GM19239 (cell line): Measurements from ENCODE around the gene ZNF691.
"Not testable (repeated sequence)": the region's sequence is repeated elsewhere in the genome, so short reads cannot be mapped to it uniquely, and the experiment has no call there.

Experiments used
- DNase-seq: peaks from one replicate; pipeline ENCODE4 v3.0.0; 2011; ENCODE audit warnings: low spot score; ENCODE audit not compliant: insufficient read length
- FAIRE-seq: peaks from 2 replicates; lab custom pipeline; 2011; peaks lifted over from hg19 to GRCh38; lab: Jason Lieb, UNC

Gene ZNF691, protein sequence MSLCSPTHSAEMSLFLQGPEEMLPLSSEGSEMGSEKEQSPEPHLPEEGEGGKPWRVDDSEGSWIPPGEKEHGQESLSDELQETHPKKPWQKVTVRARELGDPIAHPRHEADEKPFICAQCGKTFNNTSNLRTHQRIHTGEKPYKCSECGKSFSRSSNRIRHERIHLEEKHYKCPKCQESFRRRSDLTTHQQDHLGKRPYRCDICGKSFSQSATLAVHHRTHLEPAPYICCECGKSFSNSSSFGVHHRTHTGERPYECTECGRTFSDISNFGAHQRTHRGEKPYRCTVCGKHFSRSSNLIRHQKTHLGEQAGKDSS

DNA sequence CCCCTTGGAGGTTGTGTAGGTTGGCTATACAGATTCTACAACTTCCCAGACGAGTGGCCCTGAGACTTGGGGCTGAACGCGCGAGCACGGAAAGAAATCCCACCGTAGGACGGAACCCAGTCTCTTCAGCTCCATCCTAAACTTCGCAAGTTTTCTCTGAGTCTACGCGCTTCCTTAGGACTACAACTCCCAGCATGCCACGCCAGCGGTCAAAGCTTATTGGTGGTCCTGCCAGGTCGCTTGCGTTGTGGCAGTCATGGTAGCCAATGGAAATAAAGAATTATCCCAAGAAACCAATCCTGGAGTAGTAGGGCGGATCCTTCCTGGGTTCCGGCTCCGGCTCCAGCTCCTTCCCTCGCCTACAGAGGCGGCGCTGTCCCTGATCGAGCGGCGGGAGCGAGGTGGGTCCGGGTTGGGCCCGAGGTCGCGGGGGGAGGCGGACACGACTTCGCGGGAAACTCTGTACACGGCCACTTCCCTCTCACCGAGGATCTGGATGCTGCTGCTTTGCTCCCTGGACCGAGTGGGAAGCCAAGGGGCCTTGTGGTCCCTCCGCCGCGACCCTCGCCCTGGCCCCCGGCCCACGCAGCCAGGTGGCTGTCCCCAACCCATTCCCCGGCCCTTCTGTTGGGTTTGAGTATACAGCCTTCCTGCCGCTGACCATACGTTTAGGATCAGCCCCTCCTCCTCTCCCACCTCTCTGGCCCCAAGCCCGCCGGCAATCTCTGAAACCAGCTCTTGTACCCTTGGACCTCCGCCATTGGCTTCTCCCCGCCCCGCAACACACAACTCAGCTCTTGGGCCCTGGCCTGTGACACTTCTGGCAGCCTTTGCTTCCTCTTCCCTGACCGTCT, at the start of gene ZNF691:
Gene ZNF691, plus strand, starts transcription at position 357 of the 854 bp plus-strand sequence. CDS start 3,046 bp downstream, outside the sequence.
- peak; percentile 89 for DNase-seq
- FAIRE-seq: peak; percentile 99

DNA sequence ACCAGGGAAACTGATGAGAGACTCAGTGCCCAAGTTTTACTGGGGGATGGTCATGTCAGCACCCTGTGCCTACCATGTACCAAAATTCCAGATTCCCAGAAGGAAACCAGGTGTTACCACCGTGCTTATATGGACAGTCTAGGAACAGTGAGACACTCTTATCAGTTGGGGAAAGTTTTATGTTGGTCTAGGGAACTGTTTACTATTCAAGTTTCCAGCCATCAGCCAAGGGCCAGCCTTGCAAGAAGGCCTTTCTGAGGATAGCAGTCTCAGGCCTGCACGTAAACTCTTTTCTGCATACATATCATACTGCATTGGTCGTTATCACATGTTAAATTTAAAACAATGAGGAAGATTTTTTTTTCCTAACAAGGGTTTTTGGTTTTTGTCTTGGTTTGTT, 49.0 kb upstream of the ZNF691 start:
- no peak for DNase-seq
- FAIRE-seq: no peak

DNA sequence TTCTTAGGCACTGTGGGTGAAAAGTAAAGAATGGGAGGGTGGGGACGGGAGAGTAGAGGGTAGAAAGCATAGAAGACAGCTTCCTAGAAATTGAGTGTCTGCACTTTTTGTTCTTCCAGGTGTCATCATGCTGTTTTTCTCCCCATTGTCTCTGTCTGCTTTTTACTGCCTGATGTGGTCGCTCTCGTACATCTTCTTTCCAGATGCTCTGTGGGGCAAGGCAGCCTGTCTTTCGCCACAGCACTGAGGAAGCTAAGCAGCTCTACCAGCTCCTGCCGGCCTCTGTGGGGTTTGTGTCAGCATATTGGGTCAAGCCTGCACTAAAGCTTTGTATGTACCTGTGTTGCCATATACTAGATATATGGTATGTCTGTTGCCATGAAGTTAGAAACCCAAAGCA, 48.4 kb upstream of the ZNF691 start:
- DNase-seq (no peak), FAIRE-seq (no peak)

DNA sequence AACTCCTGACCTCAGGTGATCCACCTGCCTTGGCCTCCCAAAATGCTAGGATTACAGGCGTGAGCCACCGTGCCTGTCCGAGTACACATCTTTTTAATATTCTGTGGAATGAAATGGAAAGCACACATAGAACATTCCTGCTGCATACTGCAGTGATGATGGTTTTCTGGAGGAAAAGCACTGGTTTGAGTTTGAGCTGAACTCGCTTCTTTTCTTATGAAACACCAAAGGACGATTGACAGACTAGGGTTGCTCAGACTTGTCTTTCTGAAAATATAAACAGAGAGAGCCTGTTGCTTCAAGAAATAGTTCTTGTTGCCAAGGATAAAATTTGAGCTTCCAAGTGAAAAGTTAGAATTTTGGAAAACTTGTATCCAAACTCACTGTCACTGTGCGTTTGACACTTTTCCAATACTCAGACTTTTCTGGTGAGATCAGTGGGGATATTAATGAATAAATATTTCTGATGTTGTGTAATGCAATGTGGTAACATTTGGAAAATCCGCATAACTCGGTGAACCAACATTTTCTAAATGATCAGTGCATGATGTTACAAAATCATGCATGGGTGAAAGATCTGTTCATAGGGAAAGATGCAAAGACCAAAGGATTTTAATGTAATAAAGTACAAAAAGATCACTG, 44.5 kb upstream of the ZNF691 start:
- FAIRE-seq (no peak), DNase-seq (no peak)

DNA sequence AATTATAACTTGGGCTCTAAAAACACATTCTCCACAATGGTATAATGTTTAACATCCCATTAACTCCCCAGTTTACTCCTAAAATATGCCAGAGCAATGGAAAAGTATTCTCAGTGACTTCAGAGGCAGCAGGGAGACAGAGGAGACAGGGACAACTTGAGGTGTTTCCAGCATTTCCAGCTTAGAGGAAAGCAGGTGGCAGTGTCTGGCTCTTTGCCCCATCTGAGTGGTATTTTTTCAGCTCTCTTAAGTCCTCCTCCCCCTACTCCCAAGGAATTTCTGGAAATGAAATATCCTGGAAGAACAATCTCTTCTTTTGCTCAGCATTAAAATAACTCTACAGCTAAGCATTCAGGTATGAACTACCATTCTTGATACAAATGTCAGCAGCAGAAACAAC, 40.2 kb upstream of the ZNF691 start:
- FAIRE-seq (no peak), DNase-seq (no peak)

DNA sequence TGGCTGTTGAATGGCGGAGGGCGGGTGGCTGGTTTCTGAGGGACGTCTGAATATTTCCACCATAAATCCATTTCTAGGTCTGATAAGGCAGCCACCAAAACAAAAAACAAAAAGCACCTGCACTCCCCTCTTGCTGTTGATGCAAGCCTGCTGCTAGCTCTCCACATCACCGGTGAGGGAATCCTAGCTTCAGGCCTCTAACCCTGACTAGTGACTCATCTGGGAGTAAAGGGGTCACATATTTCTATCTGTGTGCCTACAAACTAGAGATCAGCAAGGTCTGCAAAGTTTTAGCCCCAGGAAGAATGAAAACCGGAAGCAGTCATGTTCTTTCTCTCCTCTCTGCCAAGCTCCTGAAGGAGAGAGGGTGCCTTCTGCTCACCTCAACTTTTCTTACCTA, 39.8 kb upstream of the ZNF691 start:
- DNase-seq (no peak), FAIRE-seq (no peak)

DNA sequence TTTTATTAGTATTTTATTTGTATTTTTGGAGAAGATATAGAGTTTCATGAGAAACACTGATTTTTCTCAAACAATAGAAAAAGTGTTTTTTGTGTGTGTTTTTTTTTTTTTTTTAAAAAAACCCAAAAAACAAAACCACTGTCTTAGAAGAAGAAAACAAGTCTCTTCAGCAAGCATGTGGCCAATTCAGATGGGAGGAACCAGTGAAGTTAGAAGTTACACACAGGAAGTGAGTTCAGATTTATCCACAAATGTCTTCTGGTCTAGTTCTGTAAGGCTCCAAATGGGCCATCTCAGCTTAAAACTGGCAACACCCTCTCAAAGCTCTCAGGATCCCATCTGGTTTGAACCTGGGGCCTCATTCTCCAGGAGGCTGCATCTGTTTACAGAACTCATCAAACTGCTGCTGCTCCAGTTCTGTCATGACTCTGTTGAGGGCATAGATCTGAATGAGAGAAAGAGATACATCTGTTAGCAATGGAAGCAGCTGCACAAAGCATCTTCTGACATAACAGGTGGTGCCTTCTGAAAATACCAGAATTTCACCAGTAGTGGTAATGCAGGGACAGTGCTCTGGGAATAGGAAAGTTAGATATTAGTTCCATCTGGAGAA, 39.3 kb upstream of the ZNF691 start:
- FAIRE-seq: no peak
- no peak for DNase-seq

DNA sequence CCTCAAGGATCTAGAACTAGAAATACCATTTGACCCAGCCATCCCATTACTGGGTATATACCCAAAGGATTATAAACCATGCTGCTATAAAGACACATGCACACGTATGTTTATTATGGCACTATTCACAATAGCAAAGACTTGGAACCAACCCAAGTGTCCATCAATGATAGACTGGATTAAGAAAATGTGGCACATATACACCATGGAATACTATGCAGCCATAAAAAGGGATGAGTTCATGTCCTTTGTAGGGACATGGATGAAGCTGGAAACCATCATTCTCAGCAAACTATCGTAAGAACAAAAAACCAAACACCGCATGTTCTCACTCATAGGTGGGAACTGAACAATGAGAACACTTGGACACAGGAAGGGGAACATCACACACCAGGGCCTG, 31.6 kb upstream of the ZNF691 start:
- not testable (repeated sequence) for DNase-seq, FAIRE-seq

DNA sequence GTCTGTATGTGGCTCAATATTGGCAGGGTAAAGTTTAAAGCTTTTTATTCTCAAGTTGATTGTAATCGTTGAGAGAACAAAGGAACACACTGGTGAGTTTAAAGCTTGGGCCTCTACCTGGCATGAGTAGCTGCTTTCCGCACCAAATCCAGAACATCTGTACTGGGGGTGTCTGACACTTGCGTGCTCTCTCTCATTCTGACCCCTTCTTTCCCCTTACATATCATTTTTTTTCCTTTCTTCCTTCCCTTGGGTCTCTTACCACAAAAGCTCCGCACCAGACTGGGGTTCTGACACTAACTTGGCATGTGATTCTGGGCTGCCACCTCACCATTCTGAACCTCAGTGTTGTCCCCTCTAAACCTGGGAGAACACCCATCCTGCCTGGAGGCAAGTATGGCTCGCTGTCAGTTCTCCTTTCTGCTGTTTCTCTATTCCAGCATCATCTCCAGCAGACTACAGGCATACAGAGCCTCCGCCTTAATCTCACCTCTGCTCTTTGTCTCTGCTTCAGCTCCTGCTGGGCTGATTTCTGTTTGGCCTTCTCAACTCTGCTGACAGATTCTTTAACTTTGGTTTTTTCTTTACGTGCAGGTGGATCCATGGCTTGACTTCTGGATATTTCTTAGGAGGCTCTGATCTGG, 30.4 kb upstream of the ZNF691 start:
- DNase-seq (no peak), FAIRE-seq (no peak)

DNA sequence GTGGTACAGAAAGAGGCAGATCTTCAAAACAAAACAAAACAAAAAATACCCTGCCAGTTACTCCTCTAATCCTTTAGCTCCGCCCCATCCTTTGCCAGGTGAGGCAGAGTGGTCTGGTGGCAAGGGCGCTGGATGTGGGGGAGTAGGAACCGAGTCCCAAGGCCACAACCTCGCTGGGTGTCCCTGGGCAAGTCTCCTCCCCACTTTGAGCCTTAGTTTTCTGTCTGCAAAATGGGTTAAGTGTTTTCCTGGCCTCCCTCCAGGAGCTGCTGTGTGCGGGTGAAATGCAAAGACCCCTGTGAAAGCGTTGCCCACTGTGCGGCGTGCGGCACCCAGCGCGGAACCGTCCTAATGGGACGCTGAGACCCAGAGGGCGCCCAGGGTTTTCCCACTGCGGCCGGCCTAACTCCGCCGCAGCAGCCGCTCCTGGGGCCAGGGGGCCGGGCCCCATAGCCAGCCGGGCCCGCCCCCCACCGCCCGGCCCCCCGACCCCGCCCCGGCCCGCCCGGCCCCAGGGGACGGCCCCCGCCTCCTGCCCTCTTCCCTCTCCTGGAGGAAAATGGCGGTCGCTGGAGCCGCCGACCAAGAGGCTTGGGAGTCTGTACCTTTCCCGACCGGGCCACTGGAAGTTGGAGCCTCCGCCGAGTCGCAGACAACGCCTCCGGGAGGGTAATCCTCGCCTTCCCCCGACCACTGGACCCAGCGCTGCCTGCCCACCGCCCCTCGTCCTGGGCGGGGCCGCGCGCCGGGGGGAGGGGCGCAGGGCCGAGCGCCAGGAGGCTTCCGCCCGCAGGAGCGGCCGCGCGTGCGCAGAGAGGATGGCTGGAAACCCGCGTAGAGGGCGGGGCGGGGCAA, 29.6 kb upstream of the ZNF691 start, which contains the start of the genes ERMAP and SVBP:
Gene ERMAP, plus strand, starts transcription at position 538 of the 855 bp plus-strand sequence. CDS start 13,327 bp downstream, outside the sequence.
Gene SVBP, minus strand, starts transcription at position 813 of the 855 bp plus-strand sequence. CDS start 853 bp downstream, outside the sequence.
- FAIRE-seq (peak; percentile 88), DNase-seq (peak; percentile 72)

DNA sequence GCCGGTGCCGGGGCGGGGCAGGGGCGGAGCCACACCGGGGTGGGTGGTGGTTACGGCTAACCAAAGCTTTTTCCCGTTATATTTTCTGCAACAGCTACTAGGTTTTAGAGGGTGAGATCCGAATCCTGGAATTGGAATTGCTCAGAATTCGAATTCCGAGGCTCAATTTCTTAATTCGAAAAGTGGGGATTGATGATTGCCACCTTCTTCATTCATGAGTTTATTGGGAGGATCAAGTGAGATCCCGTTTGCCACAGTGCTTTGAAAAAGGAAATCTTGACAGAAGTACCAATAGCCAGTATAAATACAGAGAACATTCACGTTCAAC, 29.0 kb upstream of the ZNF691 start:
- DNase-seq (peak; percentile 92), FAIRE-seq (no peak)

DNA sequence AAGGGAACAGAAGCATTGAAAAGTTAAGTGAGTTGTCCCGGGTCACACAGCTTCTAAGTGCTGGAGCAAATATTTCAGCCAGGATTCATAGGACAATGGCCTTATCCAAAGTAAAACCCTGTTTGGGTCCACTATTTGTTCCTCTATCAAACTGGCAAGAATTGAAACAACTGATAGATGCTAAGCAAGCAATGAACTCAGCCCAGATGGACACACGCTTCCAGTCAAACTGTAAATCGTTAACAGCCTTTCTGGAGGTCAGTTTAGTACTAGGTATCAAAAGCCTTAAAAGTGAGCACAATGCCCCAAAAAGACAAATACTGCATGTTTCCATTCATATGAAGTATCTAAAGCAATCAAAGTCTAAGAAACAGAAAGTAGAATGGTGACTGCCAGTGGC, 28.4 kb upstream of the ZNF691 start:
- DNase-seq: no peak
- FAIRE-seq: no peak

DNA sequence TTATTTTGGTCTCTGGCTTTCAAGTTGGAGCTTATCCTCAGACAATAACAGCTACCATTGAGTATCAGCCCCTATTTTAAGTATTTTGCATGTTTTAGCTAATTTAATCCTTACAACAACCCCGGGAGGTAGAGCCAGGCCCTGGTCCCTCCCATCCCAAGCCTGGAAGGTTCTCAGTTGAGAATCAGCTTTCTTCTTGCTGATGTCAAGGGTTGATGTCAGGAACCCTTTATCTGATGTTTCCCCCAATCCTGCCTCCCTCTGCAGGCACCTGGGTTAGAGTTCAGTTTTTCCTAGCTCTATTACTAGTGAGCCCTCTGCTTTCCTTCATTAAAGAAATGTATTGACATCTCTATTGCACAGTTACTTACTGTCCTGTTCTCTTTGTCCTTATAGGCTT, 25.6 kb upstream of the ZNF691 start:
- DNase-seq (no peak), FAIRE-seq (no peak)

DNA sequence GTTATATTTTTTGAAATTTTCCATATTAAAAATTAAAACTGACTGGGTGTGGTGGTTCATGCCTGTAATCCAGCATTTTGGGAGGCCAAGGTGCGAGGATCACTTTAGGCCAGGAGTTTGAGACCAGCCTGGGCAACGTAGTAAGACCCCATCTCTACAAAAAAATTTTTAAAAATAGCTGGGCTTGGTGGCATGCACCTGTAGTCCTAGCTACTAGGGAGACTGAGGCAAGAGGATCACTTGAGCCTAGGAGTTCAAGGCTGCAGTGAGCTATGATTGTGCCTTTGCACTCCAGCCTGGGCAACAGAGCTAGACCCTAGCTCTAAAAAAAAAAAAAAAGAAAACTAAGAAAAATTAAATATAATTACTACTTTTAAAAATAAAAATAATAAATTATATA, 24.7 kb upstream of the ZNF691 start:
- FAIRE-seq: no peak

DNA sequence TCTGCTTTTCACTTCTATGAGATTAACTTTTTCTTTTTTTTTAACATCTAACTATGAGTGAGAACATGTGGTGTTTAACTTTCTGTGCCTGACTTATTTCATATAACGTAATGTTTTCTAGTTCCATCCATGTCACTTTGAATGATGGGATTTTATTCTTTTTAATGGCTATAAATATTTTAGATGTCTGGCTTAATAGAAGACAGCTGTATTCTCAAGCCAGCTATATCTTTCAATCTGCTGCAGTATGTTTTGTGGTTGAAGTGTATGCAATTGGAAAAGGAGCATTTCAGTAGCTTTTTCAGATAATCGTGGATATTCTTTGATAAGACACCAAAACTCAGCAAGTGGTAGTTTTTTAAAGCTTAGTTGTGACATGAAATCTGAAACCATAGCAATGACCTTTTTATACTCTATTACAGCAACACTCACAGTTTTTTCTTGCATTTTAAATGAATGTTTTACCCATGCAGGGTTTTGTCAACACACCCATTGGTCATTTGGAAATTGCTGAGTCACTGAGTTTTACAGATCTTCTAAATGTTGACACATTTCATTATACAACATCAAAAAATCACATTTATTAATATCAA, 23.5 kb upstream of the ZNF691 start:
- FAIRE-seq (no peak), DNase-seq (no peak)

More for the DNA sequence above, 24.7 kb upstream of the ZNF691 start:
- no peak for DNase-seq

DNA sequence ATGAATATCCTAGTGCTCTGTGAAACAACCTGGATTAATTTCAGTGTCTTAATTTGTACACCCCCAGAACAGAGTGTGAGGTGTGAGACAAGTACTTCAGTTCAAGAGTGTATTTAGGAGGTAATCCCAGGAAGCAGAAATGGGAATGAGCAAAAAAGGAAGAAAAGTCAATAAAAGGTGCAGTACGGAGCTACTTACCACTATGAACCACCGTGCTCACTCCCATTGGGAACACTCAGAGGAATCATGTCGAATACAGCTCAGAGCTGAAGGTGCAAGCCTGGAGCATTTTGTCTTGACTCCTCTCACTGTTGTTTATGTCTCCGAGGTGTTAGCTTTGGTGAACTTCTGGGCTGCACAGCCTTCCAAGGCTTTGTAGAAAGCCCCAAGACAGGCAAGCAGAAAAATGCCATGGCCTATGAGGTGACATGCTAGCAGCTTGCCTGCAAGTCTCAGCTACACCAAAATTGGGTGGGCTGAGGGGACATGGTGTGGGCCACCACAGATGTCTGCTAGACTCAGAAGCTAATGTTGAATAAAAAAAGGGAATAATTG, 21.9 kb upstream of the ZNF691 start:
- FAIRE-seq (no peak), DNase-seq (no peak)

DNA sequence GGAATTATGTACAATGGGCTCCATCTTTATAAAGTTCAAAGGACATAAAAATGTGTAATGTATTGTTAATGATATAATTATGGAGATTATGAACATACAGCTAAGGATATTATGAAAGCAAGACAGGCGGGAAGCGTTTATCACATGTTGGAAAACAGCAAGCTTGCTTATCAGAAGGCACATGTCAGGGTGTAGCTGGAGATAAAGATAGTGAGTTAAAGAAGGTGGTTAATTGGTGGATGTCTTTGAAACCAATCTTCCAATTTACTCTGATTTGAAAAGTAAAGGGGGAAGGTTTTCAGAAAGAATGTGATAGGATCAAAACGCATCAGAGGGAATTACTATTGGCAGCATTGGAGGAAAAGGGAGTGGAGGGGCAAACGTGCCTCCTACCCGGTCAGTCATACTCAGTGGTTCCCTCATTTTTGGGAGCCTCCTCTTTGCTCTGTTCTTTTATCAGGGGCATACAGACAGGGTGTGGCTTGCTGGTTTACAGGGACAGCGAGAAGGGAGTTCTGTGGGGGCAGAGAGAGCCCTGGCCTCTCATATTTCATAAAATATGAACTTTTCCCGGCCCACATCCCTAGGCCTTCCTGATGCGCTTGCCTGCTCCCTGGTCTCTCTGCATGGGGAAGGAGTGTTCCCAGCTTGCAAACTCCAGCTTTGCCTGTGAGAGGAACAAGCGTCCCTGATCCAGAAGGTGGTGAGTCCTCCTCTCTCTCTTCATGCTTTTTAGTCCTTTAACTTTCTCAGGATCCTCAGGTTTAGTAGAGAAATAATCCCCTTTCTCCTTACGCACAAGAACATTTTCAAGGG, 21.2 kb upstream of the ZNF691 start:
- FAIRE-seq (no peak), DNase-seq (no peak)

DNA sequence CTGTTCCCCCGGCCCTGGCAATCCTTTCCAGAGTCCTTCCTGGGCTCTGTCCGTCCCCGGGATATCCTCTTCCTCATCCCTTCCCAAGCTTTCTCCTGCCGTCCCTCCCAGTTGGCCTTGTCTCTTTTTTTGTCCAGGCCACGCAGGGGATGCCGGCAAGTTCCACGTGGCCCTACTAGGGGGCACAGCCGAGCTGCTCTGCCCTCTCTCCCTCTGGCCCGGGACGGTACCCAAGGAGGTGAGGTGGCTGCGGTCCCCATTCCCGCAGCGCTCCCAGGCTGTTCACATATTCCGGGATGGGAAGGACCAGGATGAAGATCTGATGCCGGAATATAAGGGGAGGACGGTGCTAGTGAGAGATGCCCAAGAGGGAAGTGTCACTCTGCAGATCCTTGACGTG, 15.8 kb upstream of the ZNF691 start:
- DNase-seq: no peak
- no peak for FAIRE-seq
